ENCODE results near the gene MOSMO.

The MOSMO gene

DNA sequence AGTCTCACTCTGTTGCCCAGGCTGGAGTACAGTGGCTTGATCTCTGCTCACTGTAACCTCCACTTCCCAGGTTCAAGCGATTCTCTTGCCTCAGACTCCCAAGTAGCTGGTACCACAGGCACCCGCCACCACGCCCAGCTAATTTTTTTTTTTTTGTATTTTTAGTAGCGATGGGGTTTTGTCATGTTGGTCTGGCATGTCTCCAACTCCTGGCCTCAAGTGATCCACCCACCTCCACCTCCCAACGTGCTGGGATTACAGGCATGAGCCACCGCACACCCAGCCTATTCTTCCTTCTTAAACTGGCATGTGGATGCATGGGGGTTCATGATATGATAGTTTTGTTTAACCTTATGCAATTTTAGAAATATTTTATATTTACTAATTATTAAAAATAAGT lies 45.1 kb downstream of the MOSMO start:
- no peak for DNase-seq

GRCh38 chr16:22053921-22054341 lies 46.0 kb downstream of the MOSMO start:
- DNase-seq, result no peak

GRCh38 chr16:22054847-22055590 lies 47.1 kb downstream of the MOSMO start:
- no peak for DNase-seq

DNA sequence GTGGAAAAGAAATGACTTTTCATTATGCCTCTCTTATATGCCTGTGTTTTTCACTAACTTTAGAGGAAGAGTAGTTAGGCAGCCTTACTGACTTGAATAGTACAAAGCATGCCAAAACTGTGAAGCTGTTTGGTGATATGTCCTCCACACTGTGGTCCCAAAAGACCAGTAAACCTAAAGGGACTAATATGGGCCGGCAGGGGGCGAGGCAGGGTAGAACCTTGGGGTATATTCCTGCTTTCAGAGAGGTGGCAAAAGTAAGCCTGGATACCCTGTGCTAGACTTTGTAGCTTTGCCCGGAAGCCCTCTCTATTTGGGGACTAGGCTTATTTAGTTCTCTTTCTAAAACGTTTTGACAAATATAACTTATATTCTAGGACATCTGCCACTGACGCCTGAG lies 48.0 kb downstream of the MOSMO start:
- DNase-seq, result no peak

DNA sequence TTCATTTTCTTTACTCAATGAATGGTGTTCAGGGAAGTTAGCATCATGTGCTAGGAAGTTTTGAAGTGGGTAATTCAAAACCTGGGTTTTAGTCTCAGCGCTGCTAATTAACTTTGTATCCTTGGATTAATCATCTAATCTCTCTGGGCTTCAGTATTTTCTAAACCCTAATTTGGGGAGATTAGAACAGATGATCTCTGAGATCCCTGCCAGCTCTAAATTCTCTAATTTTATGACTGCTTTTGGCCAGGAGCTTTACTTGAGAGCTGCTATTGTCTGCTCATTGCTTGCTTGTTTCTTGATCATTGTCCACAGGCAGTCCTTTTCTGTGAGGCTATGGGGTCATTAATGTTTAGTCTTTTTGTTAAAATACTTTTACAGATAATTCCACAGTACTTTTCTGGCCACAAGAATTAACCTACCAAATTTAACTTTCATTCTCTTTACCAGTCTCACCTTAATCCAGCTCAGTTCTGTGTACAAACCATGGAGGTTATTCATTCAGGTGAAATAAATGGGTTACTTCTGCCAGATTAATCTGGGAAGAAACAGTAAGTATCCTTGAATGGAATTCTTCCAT lies 56.1 kb downstream of the MOSMO start:
- no peak for DNase-seq

GRCh38 chr16:22065252-22065651 lies 57.3 kb downstream of the MOSMO start:
- no peak for DNase-seq

DNA sequence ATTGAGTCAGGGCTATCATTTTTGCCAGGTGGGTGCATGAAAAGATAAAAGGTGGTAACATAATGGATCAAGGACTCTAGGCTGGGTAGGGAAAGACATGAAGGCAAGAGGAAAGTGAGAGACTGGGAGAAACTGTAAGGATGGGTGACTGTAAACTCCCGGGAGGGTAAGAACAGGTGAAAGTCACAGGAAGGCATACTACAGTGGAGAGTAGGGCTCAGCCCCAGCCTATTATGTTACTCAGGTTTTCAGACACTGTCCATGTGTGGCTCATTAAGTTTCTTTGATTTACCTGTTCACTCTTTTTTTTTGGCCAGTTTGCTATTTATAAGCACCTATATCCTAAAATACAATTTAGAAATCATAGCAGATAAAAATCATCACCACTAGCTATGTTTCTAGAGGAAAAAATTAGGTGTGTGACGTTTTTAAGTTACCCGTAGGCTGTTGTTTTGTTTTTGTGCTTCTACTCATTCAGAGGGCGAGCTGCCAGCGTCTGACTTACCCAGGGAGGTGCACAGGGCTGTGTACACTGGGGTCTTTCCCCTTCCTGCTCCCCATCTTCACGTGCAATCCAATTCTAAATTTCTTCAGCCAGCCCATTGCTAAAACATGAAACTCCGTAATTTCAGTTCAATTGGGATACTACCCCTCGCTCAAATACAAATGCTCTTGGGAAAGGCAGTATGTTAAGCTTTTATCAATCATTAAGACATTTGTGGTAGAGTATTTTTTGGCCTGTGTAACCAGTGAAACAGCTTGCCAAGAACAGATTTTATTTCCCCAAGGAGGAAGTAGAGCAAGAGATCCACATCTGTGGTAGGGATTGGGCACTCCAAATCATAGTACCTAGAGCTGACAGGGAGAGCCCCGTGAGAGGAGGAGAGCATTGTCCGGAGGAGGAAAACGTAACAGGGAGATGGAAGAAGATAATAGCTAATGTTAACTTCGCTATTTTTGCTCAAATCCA lies 62.7 kb downstream of the MOSMO start:
- DNase-seq, result no peak

GRCh38 chr16:22071331-22071910 lies 63.5 kb downstream of the MOSMO start:
- no peak for DNase-seq

DNA sequence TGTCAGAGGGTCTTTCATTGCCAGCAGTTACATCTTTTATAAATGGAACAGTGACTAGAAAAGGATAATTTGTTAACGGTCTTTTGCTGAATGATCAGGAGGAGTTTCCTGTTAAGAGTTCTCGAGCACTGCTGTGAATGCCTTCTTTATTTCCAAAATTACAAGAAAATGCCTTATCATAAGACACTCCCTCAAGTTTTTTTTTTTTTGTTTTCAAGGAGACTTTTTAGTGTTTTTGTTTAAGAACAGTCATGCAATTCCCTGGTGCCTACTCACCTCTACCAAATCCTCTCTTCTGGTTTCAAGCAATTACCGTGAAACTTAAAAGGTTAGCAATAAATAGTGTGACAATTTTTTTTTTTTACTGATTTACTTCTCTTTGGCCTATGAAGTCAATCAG lies 65.4 kb downstream of the MOSMO start:
- DNase-seq, result no peak

GRCh38 chr16:22075043-22075757 lies 67.3 kb downstream of the MOSMO start:
- DNase-seq, result no peak

DNA sequence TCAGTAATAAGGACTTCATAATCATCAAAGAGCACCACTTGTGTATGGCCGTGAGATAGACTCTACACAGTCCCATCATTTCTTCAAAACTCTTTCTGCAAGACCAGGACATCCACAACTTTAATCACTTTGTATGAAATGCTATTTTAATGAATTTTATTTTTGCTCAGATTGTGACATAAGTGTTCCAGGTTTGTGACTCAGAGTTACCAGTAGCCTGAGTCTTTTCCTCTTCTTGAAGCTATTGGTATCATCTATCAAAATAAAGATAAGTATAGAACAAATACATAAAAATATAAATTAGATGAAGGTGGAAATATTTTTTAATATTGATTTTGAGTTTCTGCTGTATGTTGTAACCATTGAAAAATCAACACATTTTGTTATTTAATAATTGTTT lies 67.9 kb downstream of the MOSMO start:
- no peak for DNase-seq

GRCh38 chr16:22077700-22078313 lies 69.9 kb downstream of the MOSMO start:
- DNase-seq, result peak; percentile 86

DNA sequence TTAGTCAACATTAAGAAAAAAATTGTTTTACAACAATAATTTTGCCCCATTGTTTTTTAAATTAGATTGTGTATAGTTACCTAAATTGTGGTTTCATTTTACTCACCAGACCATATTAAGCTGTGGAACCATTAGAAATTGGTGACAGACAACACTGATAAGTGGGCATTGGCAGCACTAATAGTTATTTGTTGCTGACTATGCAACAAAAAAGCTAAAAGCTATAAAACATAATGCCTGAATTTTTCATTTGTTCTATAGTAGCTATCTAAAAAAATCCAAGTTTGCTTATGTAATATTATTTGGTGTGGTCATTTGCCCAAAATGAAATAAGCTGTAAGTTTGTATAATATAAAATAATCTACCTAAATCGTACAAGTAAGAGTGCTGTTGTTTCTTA lies 70.7 kb downstream of the MOSMO start:
- no peak for DNase-seq

DNA sequence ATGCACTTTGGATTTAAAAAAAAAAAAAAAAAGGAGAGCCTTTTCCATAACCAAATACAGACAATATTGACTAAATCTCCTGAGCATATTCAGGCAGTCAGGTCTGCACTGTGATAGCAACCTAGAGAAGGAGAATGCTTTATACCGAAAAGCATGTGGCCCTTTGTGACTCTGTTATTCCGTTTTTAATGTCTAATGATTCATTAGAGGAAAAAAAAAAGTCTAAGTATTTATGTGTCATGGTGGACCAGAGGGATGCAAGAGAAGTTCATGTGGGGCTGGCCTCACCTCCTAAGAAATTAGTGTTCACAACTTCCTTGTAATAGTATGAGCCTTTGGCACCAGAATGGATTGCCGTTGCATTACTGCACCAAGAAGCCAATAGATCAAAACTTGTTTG lies 73.1 kb downstream of the MOSMO start:
- no peak for DNase-seq

DNA sequence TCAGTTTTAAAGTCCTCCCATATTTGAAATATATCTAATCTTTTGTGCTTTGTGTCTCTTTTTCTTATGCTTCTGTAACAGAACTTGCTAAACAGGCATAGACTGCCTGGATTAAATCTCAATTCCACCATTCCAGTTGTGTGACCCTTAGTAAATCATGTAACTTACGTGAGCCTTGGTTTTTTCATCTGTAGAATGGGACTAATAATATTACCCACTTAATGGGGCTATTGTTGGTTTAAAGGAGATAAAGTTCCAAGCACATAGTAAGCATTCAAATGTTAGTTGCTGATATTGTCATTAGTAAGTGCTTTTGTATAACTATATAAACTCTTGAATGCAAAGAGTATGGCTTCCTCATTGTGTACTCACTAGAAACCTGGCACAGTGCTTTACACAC lies 78.5 kb downstream of the MOSMO start:
- DNase-seq, result no peak

DNA sequence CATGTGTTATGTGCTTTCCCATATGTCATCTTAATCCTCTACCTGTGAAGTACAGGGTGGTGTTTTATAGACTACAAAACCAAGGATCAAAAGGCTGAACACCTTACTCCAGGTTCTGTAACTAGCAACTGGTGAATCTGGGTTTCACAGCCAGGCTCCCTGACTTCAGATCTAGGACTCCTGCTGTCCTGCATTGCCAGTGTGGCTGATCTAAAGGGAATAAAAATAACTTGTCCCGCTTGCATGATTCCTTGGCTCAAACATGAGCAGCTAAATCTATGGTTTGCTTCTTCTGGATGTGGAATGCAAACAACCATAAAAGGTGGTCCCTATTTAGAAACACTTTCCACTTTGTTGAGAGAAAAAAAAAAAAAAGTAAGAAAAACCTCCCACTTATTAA lies 80.7 kb downstream of the MOSMO start:
- no peak for DNase-seq

GRCh38 chr16:22089910-22090309 lies 82.0 kb downstream of the MOSMO start:
- no peak for DNase-seq

GRCh38 chr16:22091721-22092120 lies 83.8 kb downstream of the MOSMO start:
- no peak for DNase-seq

DNA sequence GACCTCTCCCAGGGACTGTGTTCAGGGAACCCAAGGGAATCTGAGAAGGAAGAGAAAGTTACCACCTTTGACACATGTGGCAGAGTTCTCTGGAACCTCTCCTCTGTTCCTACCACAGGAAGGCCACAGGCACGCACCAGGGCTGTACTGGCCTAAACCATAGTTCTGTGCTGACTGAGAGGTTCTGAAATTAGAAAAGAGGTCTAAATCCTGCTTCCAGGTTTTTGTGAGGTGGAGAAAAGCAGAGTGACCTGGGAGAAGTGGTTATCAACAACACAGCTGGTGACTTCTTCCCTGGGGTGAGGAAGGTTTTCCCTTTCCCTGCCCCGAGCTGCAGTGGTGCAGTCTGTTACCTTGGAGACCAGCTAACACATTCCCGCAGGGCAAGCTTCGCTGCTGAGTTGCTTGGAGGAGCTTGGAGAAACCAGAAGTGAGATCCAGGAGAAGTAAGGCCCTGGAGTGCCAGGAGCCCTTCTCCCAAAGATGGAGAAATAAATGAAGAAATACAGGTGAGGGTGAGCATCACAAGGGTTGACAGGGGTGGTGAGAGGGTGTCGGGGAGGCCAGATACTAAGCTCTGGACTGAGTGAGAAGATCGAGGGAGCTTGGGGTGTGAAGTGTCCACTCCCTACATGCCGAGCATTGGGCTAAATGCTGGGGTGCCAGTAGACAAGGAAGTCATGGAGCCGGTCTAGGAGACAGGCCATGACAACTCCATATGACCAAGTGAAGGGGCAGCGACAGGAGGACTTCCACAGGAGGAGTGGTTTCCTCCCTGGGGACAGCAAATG lies 84.4 kb downstream of the MOSMO start, which contains the start of gene VWA3A:
TSS of gene VWA3A (plus strand) at position 399 of the 791 bp plus-strand sequence. CDS start at position 496, 97 bp downstream.
- DNase-seq, result no peak

- no peak for DNase-seq
Measured at GRCh38 chr16:22093331-22093730, 85.4 kb downstream of the MOSMO start.

GRCh38 chr16:22093996-22094395 lies 86.1 kb downstream of the MOSMO start:
- no peak for DNase-seq
